Iris pigment epithelial cell (primary cell): Measurements from ENCODE around the gene SLC1A4.
"Not testable (repeated sequence)": the region's sequence is repeated elsewhere in the genome, so short reads cannot be mapped to it uniquely, and the experiment has no call there.

Experiments used
- DNase-seq: peaks from one replicate; pipeline ENCODE4 v3.0.0-alpha.2; 2011; ENCODE audit warnings: low read depth

Gene SLC1A4

GRCh38 chr2:65026704-65027464 lies 37.7 kb downstream of the SLC1A4 start:
- no peak for DNase-seq

DNA sequence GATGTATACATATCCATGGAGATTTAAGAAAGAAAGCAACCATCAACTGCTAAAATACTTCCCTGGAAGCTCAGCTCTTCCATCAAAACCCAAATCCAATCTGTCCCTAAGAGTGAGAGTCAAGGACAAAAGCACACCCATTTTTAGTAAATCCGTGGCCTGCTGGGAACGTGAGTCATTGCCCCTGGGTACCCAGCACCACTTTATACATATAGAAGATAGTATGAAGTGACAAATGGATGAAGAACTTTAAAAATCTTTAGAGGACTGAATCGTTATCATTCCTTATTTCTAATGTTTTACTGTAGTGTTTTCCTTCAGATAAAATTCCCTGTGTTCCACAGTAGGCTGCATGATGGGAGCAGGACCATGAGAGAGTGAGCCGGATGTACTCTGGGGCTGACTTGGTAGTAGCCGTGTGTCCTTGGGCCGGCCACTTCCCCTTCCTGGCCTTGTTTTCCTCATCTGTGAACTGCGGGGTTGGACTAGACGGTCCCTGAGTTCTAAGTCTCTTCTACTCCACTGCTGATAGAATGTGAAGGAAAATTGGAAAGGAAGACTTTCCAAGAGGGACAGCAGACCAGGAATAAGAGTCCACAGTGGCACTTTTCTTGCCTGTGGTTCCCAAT lies 38.5 kb downstream of the SLC1A4 start:
- DNase-seq: no peak

DNA sequence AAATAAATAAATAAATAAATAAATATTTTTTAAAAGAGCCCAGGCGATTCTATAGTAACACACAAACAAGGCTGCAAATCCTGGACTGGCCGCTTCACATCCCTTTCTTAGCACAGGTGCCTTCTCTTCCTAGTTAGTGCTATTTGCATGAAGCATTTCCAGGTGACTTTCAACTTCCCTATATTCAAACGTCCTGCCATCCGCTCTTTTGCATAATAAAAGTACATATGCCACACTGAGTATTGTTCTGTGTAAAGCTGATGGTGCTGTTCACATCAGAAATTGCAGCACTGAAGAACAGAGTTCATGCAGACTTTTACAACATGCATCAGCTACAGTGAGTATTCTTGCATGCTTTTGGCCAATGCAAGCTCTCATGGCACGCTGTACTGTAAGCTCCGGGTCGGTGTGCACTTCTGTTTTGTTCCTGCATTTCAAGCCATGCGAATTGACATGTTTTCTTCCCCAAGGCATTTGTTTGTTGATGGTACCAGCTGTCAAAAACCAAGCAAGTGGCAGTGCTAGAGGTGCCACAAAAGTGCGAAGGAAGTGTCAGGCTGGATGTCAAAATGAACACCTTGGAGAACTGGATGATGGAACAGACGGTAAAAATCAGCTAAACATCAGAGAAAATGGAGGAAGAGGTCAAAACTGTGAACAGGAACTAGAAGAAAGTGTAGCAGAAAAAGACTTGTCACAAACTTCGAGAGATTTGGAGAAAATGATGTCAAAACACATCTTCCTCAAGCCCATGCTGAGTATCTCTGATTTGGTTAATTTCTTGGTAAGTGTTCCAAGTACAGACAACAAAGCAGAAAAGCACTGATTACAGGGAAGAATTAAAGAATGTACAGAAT lies 41.5 kb downstream of the SLC1A4 start:
- DNase-seq: no peak

- no peak for DNase-seq
Observed at GRCh38 chr2:65031341-65032018, 42.3 kb downstream of the SLC1A4 start.

DNA sequence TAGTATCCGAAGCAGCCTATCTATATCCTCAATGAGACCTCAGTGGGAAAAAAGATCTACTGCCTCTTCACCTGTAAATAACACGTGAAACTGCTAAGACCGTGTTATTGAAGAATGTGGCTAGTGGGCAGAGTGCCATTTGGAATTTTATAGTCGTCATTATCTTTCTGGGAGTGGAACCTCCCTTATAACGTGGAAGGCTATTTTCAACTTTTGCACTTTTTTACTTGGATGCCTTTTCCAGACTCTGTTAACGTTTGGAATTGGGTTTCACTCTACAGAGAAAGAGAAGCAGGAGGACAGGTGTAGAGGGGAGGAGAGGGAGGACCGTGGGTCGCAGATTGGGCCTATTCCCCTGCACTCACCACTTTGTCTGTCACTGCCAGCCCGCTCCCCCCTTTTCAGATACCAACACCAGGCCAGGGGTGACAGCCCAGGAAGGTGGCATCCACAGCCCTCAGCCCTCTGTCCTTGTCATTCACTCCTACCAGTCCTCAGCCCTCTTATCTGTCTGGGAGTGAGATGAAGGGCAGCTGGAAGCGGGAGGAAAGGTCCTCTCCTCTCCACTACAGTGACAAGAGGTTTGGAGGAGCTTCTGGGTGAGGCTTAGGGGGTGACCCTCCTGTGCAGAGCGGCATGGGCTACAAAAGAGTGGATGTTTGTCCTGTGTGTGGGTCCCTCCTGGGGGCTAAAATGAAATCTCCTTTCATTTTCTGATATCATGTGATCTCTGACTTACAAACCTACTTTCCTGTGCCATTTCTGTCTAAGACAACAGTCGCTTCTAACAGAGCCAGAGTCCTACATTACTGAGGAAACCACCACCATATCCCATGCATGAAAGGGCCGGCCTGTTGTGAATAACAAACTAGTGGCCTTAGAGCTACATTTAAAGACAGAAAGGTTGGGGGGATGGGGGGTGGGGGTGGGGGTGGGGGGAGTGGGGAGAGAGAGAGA lies 43.1 kb downstream of the SLC1A4 start:
- no peak for DNase-seq

GRCh38 chr2:65033178-65033577 lies 44.0 kb downstream of the SLC1A4 start:
- DNase-seq: no peak

DNA sequence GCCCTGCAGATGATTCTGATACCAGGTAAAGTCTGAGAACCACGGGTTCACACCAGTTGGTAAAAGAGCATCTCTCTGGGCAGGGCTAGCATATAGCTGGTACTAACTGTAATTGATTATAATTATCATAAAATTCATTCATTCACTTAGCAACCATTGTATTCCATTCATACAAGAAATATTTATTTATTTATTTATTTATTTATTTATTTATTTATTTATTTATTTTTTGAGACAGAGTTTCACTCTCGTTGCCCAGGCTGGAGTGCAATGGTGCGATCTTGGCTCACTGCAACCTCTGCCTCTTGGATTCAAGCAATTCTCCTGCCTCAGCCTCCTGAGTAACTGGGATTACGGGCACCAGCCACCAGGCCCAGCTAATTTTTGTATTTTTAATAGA lies 44.5 kb downstream of the SLC1A4 start:
- DNase-seq: not testable (repeated sequence)

GRCh38 chr2:65035351-65035943 lies 46.2 kb downstream of the SLC1A4 start:
- no peak for DNase-seq

DNA sequence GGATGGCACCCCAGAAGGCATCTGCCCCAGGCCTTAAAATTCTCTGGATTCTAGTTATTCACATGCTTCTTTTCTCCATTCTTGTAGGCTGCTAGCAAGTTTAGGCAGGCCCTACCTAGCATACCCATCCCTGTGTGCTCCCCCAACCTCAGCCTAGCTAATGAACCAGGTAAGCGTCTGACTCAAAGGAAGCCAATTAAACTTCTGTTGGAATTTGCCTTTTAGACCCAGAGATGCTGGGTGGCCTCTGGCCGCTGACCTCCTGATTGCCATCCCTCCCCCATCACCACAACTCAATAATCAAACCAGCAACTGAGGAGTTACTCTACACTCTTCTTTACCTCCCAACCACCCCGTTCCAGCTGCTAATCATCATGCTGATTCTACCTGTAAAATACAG lies 48.0 kb downstream of the SLC1A4 start:
- DNase-seq: no peak

- DNase-seq: no peak
Observed at GRCh38 chr2:65039640-65040039, 50.4 kb downstream of the SLC1A4 start.

GRCh38 chr2:65040400-65041261 lies 51.4 kb downstream of the SLC1A4 start:
- DNase-seq: peak; percentile 82

DNA sequence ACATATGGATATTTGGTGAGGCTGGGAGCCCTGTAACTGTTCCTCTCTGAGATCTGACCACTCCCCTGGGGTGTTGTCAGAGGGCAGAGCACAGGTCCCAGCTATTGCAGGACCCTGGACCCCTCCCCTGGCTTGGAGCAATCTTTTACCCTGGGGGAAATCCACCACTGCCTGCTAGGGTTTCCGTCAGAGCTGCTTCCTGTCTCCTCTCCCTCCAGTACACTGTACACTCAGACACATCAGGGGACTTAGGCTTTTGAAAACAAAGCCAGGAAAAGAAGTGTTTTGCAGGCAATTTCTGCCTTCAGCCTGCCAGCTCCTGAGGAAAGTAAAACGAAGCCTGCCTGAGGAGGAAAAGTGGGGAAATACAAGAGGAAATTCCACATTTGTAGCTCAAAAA lies 53.8 kb downstream of the SLC1A4 start:
- no peak for DNase-seq

DNA sequence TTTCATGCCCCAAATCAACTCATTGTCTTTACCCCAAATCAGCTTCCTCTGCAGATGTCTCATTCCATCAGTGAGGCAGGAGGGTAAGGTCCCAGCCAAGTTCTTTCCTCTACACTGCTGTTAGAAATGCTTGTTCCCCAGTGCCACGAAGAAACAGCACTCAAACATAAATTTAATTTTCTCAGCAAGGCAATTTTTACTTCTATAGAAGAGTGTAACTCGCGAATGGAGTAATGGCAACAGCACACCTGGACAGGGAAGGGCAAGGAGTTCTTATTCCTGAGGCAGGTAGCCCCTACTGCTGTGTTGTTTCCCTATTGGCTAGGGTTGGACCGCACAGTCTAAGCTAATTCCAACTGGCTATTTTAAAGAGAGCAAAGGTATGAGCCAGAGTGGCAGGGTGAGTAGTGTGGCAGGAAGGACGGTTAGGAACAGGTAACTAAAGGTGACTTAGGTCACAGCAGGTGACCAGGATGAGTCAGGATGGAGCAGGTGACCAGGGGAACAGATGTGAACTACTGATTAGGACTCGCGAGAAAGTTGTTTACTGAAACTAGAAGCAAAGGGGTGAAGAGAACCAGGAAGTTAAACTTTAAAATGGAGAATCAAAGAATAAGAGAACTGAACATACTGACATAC lies 55.0 kb downstream of the SLC1A4 start:
- no peak for DNase-seq

- peak; percentile 62 for DNase-seq
Observed at GRCh38 chr2:65045651-65046050, 56.5 kb downstream of the SLC1A4 start.

- DNase-seq: no peak
Observed at GRCh38 chr2:65046633-65047407, 57.6 kb downstream of the SLC1A4 start.

- DNase-seq: no peak
Observed at GRCh38 chr2:65049010-65049639, 59.9 kb downstream of the SLC1A4 start.

DNA sequence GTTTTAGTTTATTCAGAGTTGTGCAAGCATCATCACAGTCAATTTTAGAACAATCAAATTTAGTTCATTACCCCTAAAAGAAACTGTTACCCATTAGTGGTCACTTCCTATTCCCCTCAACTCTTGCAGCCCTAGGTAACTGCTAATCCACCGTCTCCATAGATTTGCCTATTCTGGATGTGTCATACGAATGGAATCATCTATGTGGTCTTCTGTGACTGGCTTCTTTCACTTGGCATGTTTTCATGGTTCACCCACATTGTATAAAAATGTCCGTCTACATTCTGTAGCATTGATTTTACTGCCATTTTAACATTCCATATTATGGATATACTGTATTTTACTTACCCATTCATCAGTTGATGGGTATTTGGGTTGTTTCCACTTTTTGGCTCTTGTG lies 61.7 kb downstream of the SLC1A4 start:
- peak; percentile 30 for DNase-seq

GRCh38 chr2:65053199-65053598 lies 64.0 kb downstream of the SLC1A4 start:
- DNase-seq: no peak
